HEK293T (cell line): ENCODE results near the gene TRIOBP.

ENCODE experiments used
- CTCF ChIA-PET: fragments of 350-600 bp; formaldehyde crosslinking; extraction: SDS; loops from one replicate; lab custom pipeline; 2021; ENCODE audit warnings: antibody characterized with exemption, inconsistent platforms; lab: Yijun Ruan, JAX
- POLR2A ChIA-PET: fragments of 350-600 bp; formaldehyde crosslinking; extraction: SDS; loops from one replicate; lab custom pipeline; 2020; ENCODE audit warnings: antibody characterized with exemption, inconsistent platforms; lab: Yijun Ruan, JAX
- DNase-seq: peaks from one replicate; pipeline ENCODE4 v3.0.0; 2012; ENCODE audit warnings: mixed read lengths; ENCODE audit errors: extremely low spot score
- ARNT ChIP-seq: fragments of 450-650 bp; IDR thresholded peaks from 2 replicates; pipeline ENCODE4 v1.6.1; 2017; ENCODE audit warnings: mild to moderate bottlenecking
- BHLHE40 ChIP-seq: fragments of 450-650 bp; IDR thresholded peaks from 2 replicates; pipeline ENCODE4 v1.6.1; 2016; ENCODE audit warnings: mild to moderate bottlenecking, moderate library complexity, borderline replicate concordance
- CTBP1 ChIP-seq: fragments of 450-650 bp; IDR thresholded peaks from 2 replicates; pipeline ENCODE4 v1.6.1; 2016; ENCODE audit warnings: borderline replicate concordance
- ELF4 ChIP-seq: fragments of 450-650 bp; IDR thresholded peaks from 2 replicates; pipeline ENCODE4 v1.6.1; 2017; ENCODE audit warnings: antibody characterized with exemption
- FOXA1 ChIP-seq: fragments of 450-650 bp; IDR thresholded peaks from 2 replicates; pipeline ENCODE4 v1.6.1; 2016; ENCODE audit warnings: mild to moderate bottlenecking
- FOXK2 ChIP-seq: fragments of 450-650 bp; IDR thresholded peaks from 2 replicates; pipeline ENCODE4 v1.6.1; 2016; ENCODE audit warnings: mild to moderate bottlenecking
- FOXM1 ChIP-seq: fragments of 450-650 bp; IDR thresholded peaks from 2 replicates; pipeline ENCODE4 v1.6.1; 2017; ENCODE audit warnings: mild to moderate bottlenecking, borderline replicate concordance
- HDGF ChIP-seq: fragments of 450-650 bp; IDR thresholded peaks from 2 replicates; pipeline ENCODE4 v1.6.1; 2017; ENCODE audit warnings: antibody characterized with exemption, borderline replicate concordance
- L3MBTL2 ChIP-seq: fragments of 450-650 bp; conservative IDR thresholded peaks from 2 replicates; pipeline ENCODE4 v1.6.1; 2016; ENCODE audit warnings: mild to moderate bottlenecking
- LEF1 ChIP-seq: fragments of 450-650 bp; IDR thresholded peaks from 2 replicates; pipeline ENCODE4 v1.6.1; 2017; ENCODE audit warnings: mild to moderate bottlenecking, borderline replicate concordance
- NFRKB ChIP-seq: fragments of 450-650 bp; IDR thresholded peaks from 2 replicates; pipeline ENCODE4 v1.6.1; 2016; ENCODE audit warnings: mild to moderate bottlenecking, moderate library complexity
- PKNOX1 ChIP-seq: fragments of 450-650 bp; IDR thresholded peaks from 2 replicates; pipeline ENCODE4 v1.6.1; 2016
- SP1 ChIP-seq: fragments of 450-650 bp; IDR thresholded peaks from 2 replicates; pipeline ENCODE4 v1.6.1; 2017
- SUZ12 ChIP-seq: fragments of 450-650 bp; IDR thresholded peaks from 2 replicates; pipeline ENCODE4 v1.6.1; 2016; ENCODE audit warnings: mild to moderate bottlenecking
- TARDBP ChIP-seq: fragments of 450-650 bp; IDR thresholded peaks from 2 replicates; pipeline ENCODE4 v1.6.1; 2016
- ZNF384 ChIP-seq: fragments of 450-650 bp; IDR thresholded peaks from 2 replicates; pipeline ENCODE4 v1.6.1; 2016

The TRIOBP gene

GRCh38 chr22:37746366-37747079, 49.7 kb downstream of the TRIOBP start:
- TF ChIP-seq L3MBTL2 (peak; percentile 79), FOXM1 (no peak)
- ChIA-PET POLR2A (interaction anchor here (1.0 kb wide), 1 partner anchor 9 kb away, joined by 3 read pairs; no protein-coding TSS in a partner anchor), CTCF (no interaction called here)
- peak; percentile 38 for DNase-seq

- ChIA-PET POLR2A (interaction anchor here (1.0 kb wide), 2 partner anchors 8 to 58 kb away, joined by 3 to 4 read pairs; a partner anchor contains a TSS), CTCF (no interaction called here)
- DNase-seq = no peak
- TF ChIP-seq ARNT (no peak), ELF4 (no peak), ZNF384 (no peak), FOXK2 (no peak), NFRKB (no peak), LEF1 (no peak), SUZ12 (no peak), TARDBP (no peak), FOXA1 (no peak)
Measured at GRCh38 chr22:37747080-37747714, 50.3 kb downstream of the TRIOBP start.

GRCh38 chr22:37747715-37748100, 50.9 kb downstream of the TRIOBP start:
- ChIA-PET CTCF (interaction anchor here (0.9 kb wide), 1 partner anchor 155 kb away, joined by 5 read pairs; no protein-coding TSS in a partner anchor), POLR2A (interaction anchor here (1.0 kb wide), 3 partner anchors 8 to 61 kb away, joined by 3 to 4 read pairs (median 3); partner anchors contain the start of gene NOL12)
- DNase-seq = no peak
- no peak for TF ChIP-seq LEF1
- TF ChIP-seq ELF4 = no peak

- no peak for DNase-seq
Measured at GRCh38 chr22:37748659-37749058, 51.8 kb downstream of the TRIOBP start.

GRCh38 chr22:37749226-37749625, 52.4 kb downstream of the TRIOBP start:
- POLR2A ChIA-PET = interaction anchor here (0.5 to 2.6 kb wide), 2 partner anchors 8 to 16 kb away, joined by 3 to 9 read pairs; no protein-coding TSS in a partner anchor
- no peak for TF ChIP-seq SUZ12
- no peak for TF ChIP-seq ZNF384
- no peak for TF ChIP-seq FOXM1
- no peak for TF ChIP-seq LEF1
- no peak for TF ChIP-seq HDGF
- no peak for TF ChIP-seq PKNOX1
- no peak for TF ChIP-seq L3MBTL2
- TF ChIP-seq BHLHE40 = no peak
- TF ChIP-seq ELF4 = no peak
- TF ChIP-seq SP1 = no peak
- no peak for TF ChIP-seq CTBP1
- TF ChIP-seq FOXK2 = no peak
- TF ChIP-seq TARDBP = no peak
- TF ChIP-seq NFRKB = no peak
- no peak for DNase-seq
- CTCF ChIA-PET = interaction anchor here (0.9 kb wide), 1 partner anchor 20 kb away, joined by 3 read pairs; no protein-coding TSS in a partner anchor

More at GRCh38 chr22:37748659-37749058, 51.8 kb downstream of the TRIOBP start:
- TF ChIP-seq FOXM1 (no peak), ARNT (no peak), CTBP1 (no peak), ELF4 (no peak), FOXA1 (no peak), ZNF384 (no peak), SP1 (no peak), NFRKB (no peak), TARDBP (no peak), BHLHE40 (no peak), SUZ12 (no peak)
- ChIA-PET CTCF (interaction anchor here (0.9 kb wide), 1 partner anchor 156 kb away, joined by 5 read pairs; no protein-coding TSS in a partner anchor), POLR2A (interaction anchor here (0.5 to 2.6 kb wide), 3 partner anchors 8 to 62 kb away, joined by 3 to 9 read pairs (median 3); partner anchors contain the start of gene NOL12)

GRCh38 chr22:37749831-37750595, 53.2 kb downstream of the TRIOBP start:
- POLR2A ChIA-PET = interaction anchor here (1.2 to 2.6 kb wide), 3 partner anchors 9 to 58 kb away, joined by 3 to 9 read pairs (median 5); partner anchors contain the start of gene GCAT
- CTCF ChIA-PET = interaction anchor here (0.9 kb wide), 1 partner anchor 19 kb away, joined by 3 read pairs; no protein-coding TSS in a partner anchor
- DNase-seq = no peak
- TF ChIP-seq BHLHE40 (no peak), NFRKB (no peak), CTBP1 (no peak), FOXM1 (no peak), PKNOX1 (no peak), ZNF384 (no peak), L3MBTL2 (no peak)
